ENCODE results near the gene TMEM106B. TPM values are rescaled to one million over a fixed set of nuclear protein-coding genes. Genes with fewer than 3 reads are reported as not detected.
"Not testable (repeated sequence)": the region's sequence is repeated elsewhere in the genome, so short reads cannot be mapped to it uniquely, and the experiment has no call there.

TMEM106B gene
- total RNA-seq, 3 donors from 2014 or later = 47.9 to 71.0 (median 61.1) TPM

GRCh38 chr7:12220389-12221046 lies 9.4 kb downstream of the TMEM106B start:
- intact Hi-C loops (cut with DNase I; ENCODE audit: low total_unique reads) = no loop called here
- DNase-seq (ENCODE audit: low spot score in 2 of 2) = no peak
- Histone ChIP-seq H3K9me3 (no peaks in the 10 kb centered on the region), H3K27ac (no peak overlapping the region), H3K4me1 (no peaks in the 10 kb centered on the region), H3K27me3 (no peaks in the 10 kb centered on the region), H3K36me3 (no peaks in the 10 kb centered on the region), H3K4me3 (no peak overlapping the region)
- TF ChIP-seq POLR2AphosphoS5 (IDR thresholded peaks at IDR 0.05) (no peak), POLR2A (IDR thresholded peaks at IDR 0.05) (no peak)
- TF ChIP-seq, protein P1, sequence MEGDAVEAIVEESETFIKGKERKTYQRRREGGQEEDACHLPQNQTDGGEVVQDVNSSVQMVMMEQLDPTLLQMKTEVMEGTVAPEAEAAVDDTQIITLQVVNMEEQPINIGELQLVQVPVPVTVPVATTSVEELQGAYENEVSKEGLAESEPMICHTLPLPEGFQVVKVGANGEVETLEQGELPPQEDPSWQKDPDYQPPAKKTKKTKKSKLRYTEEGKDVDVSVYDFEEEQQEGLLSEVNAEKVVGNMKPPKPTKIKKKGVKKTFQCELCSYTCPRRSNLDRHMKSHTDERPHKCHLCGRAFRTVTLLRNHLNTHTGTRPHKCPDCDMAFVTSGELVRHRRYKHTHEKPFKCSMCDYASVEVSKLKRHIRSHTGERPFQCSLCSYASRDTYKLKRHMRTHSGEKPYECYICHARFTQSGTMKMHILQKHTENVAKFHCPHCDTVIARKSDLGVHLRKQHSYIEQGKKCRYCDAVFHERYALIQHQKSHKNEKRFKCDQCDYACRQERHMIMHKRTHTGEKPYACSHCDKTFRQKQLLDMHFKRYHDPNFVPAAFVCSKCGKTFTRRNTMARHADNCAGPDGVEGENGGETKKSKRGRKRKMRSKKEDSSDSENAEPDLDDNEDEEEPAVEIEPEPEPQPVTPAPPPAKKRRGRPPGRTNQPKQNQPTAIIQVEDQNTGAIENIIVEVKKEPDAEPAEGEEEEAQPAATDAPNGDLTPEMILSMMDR (IDR thresholded peaks at IDR 0.05) = no peak

DNA sequence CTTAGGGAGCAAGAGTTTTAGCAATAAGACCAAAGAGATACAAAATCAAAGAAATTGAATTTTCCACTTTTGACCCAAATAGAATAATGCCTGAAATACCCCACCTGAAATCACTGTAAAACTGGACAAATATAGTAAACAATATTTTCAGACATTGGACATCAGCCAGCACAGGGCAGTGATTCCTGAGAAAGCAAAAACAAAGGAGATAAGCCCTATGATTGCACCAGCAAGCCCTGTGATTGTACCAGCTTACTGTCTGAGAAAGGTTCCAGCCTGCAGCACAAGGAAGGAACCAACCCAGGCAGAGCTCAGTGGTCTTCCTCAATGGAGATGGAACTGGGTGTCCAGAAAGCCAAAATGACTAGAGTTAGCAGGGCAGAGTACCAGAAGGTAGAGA lies 10.3 kb downstream of the TMEM106B start:
- Histone ChIP-seq H3K27ac (no peak overlapping the region), H3K36me3 (no peaks in the 10 kb centered on the region), H3K4me1 (no peaks in the 10 kb centered on the region), H3K27me3 (no peaks in the 10 kb centered on the region), H3K4me3 (no peak overlapping the region), H3K9me3 (no peaks in the 10 kb centered on the region)
- TF ChIP-seq, protein P1 (IDR thresholded peaks at IDR 0.05) = no peak
- no peak for TF ChIP-seq POLR2A (IDR thresholded peaks at IDR 0.05)
- no peak for TF ChIP-seq POLR2AphosphoS5 (IDR thresholded peaks at IDR 0.05)
- intact Hi-C loops (cut with DNase I; ENCODE audit: low total_unique reads) = no loop called here
- DNase-seq (ENCODE audit: low spot score in 2 of 2) = no peak

DNA sequence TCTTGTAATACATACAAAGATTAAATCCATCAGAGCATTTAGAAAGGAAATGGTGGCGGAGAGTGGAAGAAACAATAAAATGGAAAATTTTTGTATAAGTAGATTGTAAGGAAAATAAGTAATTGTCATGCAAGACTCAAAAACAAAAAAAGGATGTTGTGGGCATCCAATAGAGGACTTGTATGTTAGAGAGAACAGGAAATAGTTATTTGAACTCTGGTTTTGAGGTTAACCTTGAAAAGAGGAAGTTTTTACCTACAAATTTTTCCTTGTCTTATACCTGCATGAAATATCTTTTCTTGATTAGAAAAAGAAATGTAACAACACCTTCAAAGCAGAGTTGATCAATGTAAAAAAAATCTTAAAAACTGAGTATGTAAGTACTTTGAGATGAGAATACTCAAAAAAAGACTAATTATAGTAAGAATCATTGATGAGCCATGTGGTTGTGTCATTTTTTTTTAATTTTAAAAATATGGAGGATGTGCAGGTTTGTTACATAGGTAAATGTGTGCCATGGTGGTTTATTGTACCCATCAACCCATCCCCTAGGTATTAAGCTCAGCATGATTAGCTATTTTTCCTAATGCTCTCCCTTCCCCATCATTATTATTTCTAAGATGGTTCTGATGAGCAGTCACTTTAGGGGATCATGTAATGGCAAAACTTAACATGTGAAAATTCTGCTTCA lies 11.9 kb downstream of the TMEM106B start:
- Histone ChIP-seq H3K9me3 (no peaks in the 10 kb centered on the region), H3K4me1 (no peaks in the 10 kb centered on the region), H3K27ac (no peak overlapping the region), H3K27me3 (no peaks in the 10 kb centered on the region), H3K4me3 (no peak overlapping the region), H3K36me3 (no peaks in the 10 kb centered on the region)
- no peak for TF ChIP-seq POLR2A (IDR thresholded peaks at IDR 0.05)
- TF ChIP-seq POLR2AphosphoS5 (IDR thresholded peaks at IDR 0.05) = no peak
- TF ChIP-seq, protein P1 (IDR thresholded peaks at IDR 0.05) = no peak
- DNase-seq (ENCODE audit: low spot score in 2 of 2) = no peak
- intact Hi-C loops (cut with DNase I; ENCODE audit: low total_unique reads) = no loop called here

GRCh38 chr7:12225017-12225416 lies 13.9 kb downstream of the TMEM106B start:
- DNase-seq (ENCODE audit: low spot score in 2 of 2); H3K27me3 ChIP-seq; intact Hi-C loops (cut with DNase I; ENCODE audit: low total_unique reads); H3K27ac ChIP-seq; H3K4me3 ChIP-seq; H3K9me3 ChIP-seq; H3K36me3 ChIP-seq; H3K4me1 ChIP-seq: not testable (repeated sequence)

- H3K4me3 ChIP-seq = no peak overlapping the region
- H3K27me3 ChIP-seq = no peaks in the 10 kb centered on the region
- intact Hi-C loops (cut with DNase I; ENCODE audit: low total_unique reads) = no loop called here
Measured at GRCh38 chr7:12226756-12227155, 15.7 kb downstream of the TMEM106B start.

More at GRCh38 chr7:12226756-12227155, 15.7 kb downstream of the TMEM106B start:
- DNase-seq (ENCODE audit: low spot score in 2 of 2) = no peak
- H3K9me3 ChIP-seq = no peaks in the 10 kb centered on the region
- no peaks in the 10 kb centered on the region for H3K36me3 ChIP-seq
- no peaks in the 10 kb centered on the region for H3K4me1 ChIP-seq
- TF ChIP-seq POLR2AphosphoS5 (IDR thresholded peaks at IDR 0.05) = no peak
- TF ChIP-seq, protein P1 (IDR thresholded peaks at IDR 0.05) = no peak
- TF ChIP-seq POLR2A (IDR thresholded peaks at IDR 0.05) = no peak
- no peak overlapping the region for H3K27ac ChIP-seq

Data from breast epithelium (tissue), 4 donors.